K562 (cell line): Measurements from ENCODE around the gene DLX2. TPM values are rescaled to one million over a fixed set of nuclear protein-coding genes. Genes with fewer than 3 reads are reported as not detected.
A peak's percentile ranks its signal among the peaks of the same experiment; 100 is the strongest.

Experiments
- ATAC-seq: fragments of 200-7000 bp; cut with Tn5 transposase; 3 replicates; pipeline ENCODE4 v1.9.1; 2020; ENCODE audit warnings: moderate library complexity
- BruUV-seq: library from RNA; stranded (reverse); fragments of 400-500 nt; replicated peaks from 2 replicates; lab custom pipeline; 2021; lab: Mats Ljungman, UMichigan
- CTCF ChIA-PET: fragments of 300-600 bp; formaldehyde crosslinking; extraction: SDS; loops from one replicate; lab custom pipeline; 2021; ENCODE audit warnings: low intra/inter-chr PET ratio; lab: Yijun Ruan, JAX
- POLR2A ChIA-PET: fragments of 300-600, 350-650 bp; sonication (Branson Sonifier 250); formaldehyde crosslinking; extraction: SDS; loops from one replicate; lab custom pipeline; 2021; ENCODE audit warnings: antibody characterized with exemption, inconsistent platforms; lab: Yijun Ruan, JAX
- DNase-seq, 4 experiments: peaks; one replicate each; pipeline versions ENCODE4 v3.0.0 to v3.0.0-alpha.2; 2011 to 2018; ENCODE audit warnings: low spot score in 3 of 4, mixed read lengths in 3 of 4; ENCODE audit errors: extremely low read depth in 1 of 4
- FAIRE-seq: peaks from 2 replicates; lab custom pipeline; 2011; peaks lifted over from hg19 to GRCh38; lab: Jason Lieb, UNC
- H2AFZ ChIP-seq: 2 replicates; pipeline ENCODE4 v1.6.0; 2011; ENCODE audit warnings: low read depth, low read length, control low read depth, inconsistent platforms
- H3K27ac ChIP-seq: fragments of 200-600 bp; 3 replicates; pipeline ENCODE4 v1.8.0; 2011; ENCODE audit warnings: low read depth, mild to moderate bottlenecking, control low read depth, inconsistent platforms, low read length, moderate library complexity, mixed read lengths; ENCODE audit errors: extremely low read depth
- H3K27me3 ChIP-seq, 2 experiments: fragments of 300-600 bp in 1 of 2; 2 replicates in 1 of 2; 3 replicates in 1 of 2; pipeline versions ENCODE4 v1.6.0 to v1.8.0; 2011; ENCODE audit warnings: inconsistent platforms in 2 of 2, low read length in 2 of 2, mild to moderate bottlenecking in 1 of 2, mixed read lengths in 1 of 2, moderate library complexity in 1 of 2; ENCODE audit not compliant: control insufficient read depth in 2 of 2, insufficient read depth in 2 of 2
- H3K36me3 ChIP-seq: fragments of 300-600 bp; 3 replicates; pipeline ENCODE4 v1.8.0; 2011; ENCODE audit warnings: mild to moderate bottlenecking, low read length, inconsistent platforms; ENCODE audit not compliant: control insufficient read depth, insufficient read depth
- H3K4me1 ChIP-seq, 2 experiments: fragments of 200-600 bp in 1 of 2; replicated peaks in 1 of 2; 2 replicates in 1 of 2; 3 replicates in 1 of 2; pipeline versions ENCODE4 v1.5.1 to v1.8.0; 2011; ENCODE audit warnings: inconsistent platforms in 2 of 2, low read length in 2 of 2, mild to moderate bottlenecking in 1 of 2, mixed read lengths in 1 of 2, moderate library complexity in 1 of 2; ENCODE audit not compliant: control insufficient read depth in 2 of 2, insufficient read depth in 2 of 2
- H3K4me2 ChIP-seq: 2 replicates; pipeline ENCODE4 v1.6.1; 2011; ENCODE audit warnings: low read length, control low read depth, inconsistent platforms, mixed read lengths; ENCODE audit not compliant: insufficient read depth
- H3K4me3 ChIP-seq: fragments of 200-600 bp; sonication (generic), shearing (Covaris generic); 2 replicates; pipeline ENCODE4 v1.5.1; 2016; ENCODE audit warnings: control low read depth, inconsistent platforms
- H3K79me2 ChIP-seq: fragments of 200-600 bp; 3 replicates; pipeline ENCODE4 v1.8.0; 2011; ENCODE audit warnings: low read length, inconsistent platforms; ENCODE audit not compliant: control insufficient read depth, insufficient read depth
- H3K9ac ChIP-seq, 2 experiments: 2 replicates each; pipeline versions ENCODE4 v1.6.0 to v1.6.1; 2011; ENCODE audit warnings: low read depth in 2 of 2, low read length in 2 of 2, control low read depth in 1 of 2, inconsistent platforms in 1 of 2, mild to moderate bottlenecking in 1 of 2, mixed read lengths in 1 of 2; ENCODE audit not compliant: insufficient read depth in 1 of 2
- H3K9me1 ChIP-seq: one replicate; pipeline ENCODE4 v1.6.0; 2011; ENCODE audit warnings: inconsistent platforms, mild to moderate bottlenecking, low read length, moderate library complexity; ENCODE audit not compliant: control insufficient read depth, insufficient read depth
- H3K9me3 ChIP-seq: replicated peaks from 2 replicates; pipeline ENCODE4 v1.5.1; 2011; ENCODE audit warnings: low read depth, low read length, inconsistent platforms; ENCODE audit not compliant: control insufficient read depth, insufficient read depth
- H4K20me1 ChIP-seq: replicated peaks from 2 replicates; pipeline ENCODE4 v1.6.1; 2011; ENCODE audit warnings: low read length, inconsistent platforms, mixed read lengths; ENCODE audit not compliant: control insufficient read depth, insufficient read depth
- CHD1 ChIP-seq: fragments of 200-600 bp; sonication (generic); IDR thresholded peaks from one replicate; pipeline ENCODE4 v1.6.1; 2012; ENCODE audit warnings: mild to moderate bottlenecking, moderate library complexity, low read length, inconsistent platforms
- EP400 ChIP-seq: fragments of 450-650 bp; IDR thresholded peaks from 2 replicates; pipeline ENCODE4 v1.6.1; 2017; ENCODE audit warnings: antibody characterized with exemption, mild to moderate bottlenecking, moderate library complexity
- GATAD2B ChIP-seq: fragments of 450-650 bp; IDR thresholded peaks from 2 replicates; pipeline ENCODE4 v1.6.1; 2017; ENCODE audit warnings: mild to moderate bottlenecking, borderline replicate concordance
- HDGF ChIP-seq: fragments of 450-650 bp; IDR thresholded peaks from 2 replicates; pipeline ENCODE4 v1.6.1; 2016
- MTA2 ChIP-seq: fragments of 450-650 bp; IDR thresholded peaks from 2 replicates; pipeline ENCODE4 v1.6.1; 2016; ENCODE audit warnings: low read depth
- MTF1 ChIP-seq: fragments of 250-450 bp; sonication (Bioruptor Pico); IDR thresholded peaks from 2 replicates; pipeline ENCODE4 v1.9.0; 2021; ENCODE audit warnings: moderate library complexity, mild to moderate bottlenecking, inconsistent platforms, borderline replicate concordance
- MYC ChIP-seq, 2 experiments: fragments of 250-450 bp in 1 of 2; sonication (Bioruptor Pico) in 1 of 2; IDR thresholded peaks; 2 replicates each; pipeline versions ENCODE4 v1.5.1 to v1.6.1; 2012 to 2021; ENCODE audit warnings: low read depth in 2 of 2, borderline replicate concordance in 1 of 2, improper control_type of control experiment in 1 of 2, low read length in 1 of 2, mild to moderate bottlenecking in 1 of 2, moderate library complexity in 1 of 2
- NONO ChIP-seq, 2 experiments: fragments of 200-400 bp in 1 of 2; fragments of 450-650 bp in 1 of 2; formaldehyde crosslinking in 1 of 2; IDR thresholded peaks; 2 replicates each; pipeline ENCODE4 v1.6.1; 2017; ENCODE audit warnings: low read depth in 2 of 2, mild to moderate bottlenecking in 2 of 2, moderate library complexity in 2 of 2, low read length in 1 of 2
- POLR2G ChIP-seq: fragments of 200-400 bp; formaldehyde crosslinking; IDR thresholded peaks from 2 replicates; pipeline ENCODE4 v1.6.1; 2017; ENCODE audit warnings: low read depth, mild to moderate bottlenecking, antibody characterized with exemption, low read length, moderate library complexity
- POLR2H ChIP-seq: IDR thresholded peaks from 2 replicates; pipeline ENCODE4 v1.6.1; 2016; ENCODE audit warnings: missing genetic modification characterization, low read depth, mild to moderate bottlenecking, control low read depth, missing compliant biosample characterization, moderate library complexity
- RBM14 ChIP-seq: fragments of 200-400 bp; formaldehyde crosslinking; IDR thresholded peaks from 2 replicates; pipeline ENCODE4 v1.6.1; 2018; ENCODE audit warnings: low read depth, mild to moderate bottlenecking, low read length, moderate library complexity, borderline replicate concordance; ENCODE audit not compliant: insufficient read depth
- RBM34 ChIP-seq: fragments of 200-400 bp; formaldehyde crosslinking; IDR thresholded peaks from 2 replicates; pipeline ENCODE4 v1.6.1; 2018; ENCODE audit warnings: low read length, borderline replicate concordance; ENCODE audit not compliant: insufficient read depth
- RCOR1 ChIP-seq, 2 experiments: IDR thresholded peaks; 2 replicates each; pipeline ENCODE4 v1.6.1; 2012; ENCODE audit warnings: low read depth in 2 of 2, low read length in 2 of 2, borderline replicate concordance in 1 of 2, improper control_type of control experiment in 1 of 2
- STAG1 ChIP-seq: sonication (generic); formaldehyde crosslinking; IDR thresholded peaks from 2 replicates; pipeline ENCODE4 v1.5.0; 2020; ENCODE audit warnings: missing genetic modification reagents, borderline replicate concordance
- ZNF175 ChIP-seq: fragments of 200-800 bp; sonication (Bioruptor generic); IDR thresholded peaks from 2 replicates; pipeline ENCODE4 v1.6.1; 2016; ENCODE audit warnings: low read depth, mild to moderate bottlenecking, missing genetic modification characterization, missing compliant biosample characterization
- ZNF23 ChIP-seq: fragments of 250-450 bp; sonication (Bioruptor Pico); IDR thresholded peaks from 2 replicates; pipeline ENCODE4 v1.4.0; 2020; ENCODE audit warnings: mild to moderate bottlenecking
- WGBS: fragments of 100-300 bp; shearing (Covaris generic); methylation state at CpG from one replicate; pipeline ENCODE4 v1.1.6; 2016; ENCODE audit warnings: low coverage, mixed read lengths; ENCODE audit not compliant: insufficient coverage; ENCODE audit errors: missing lambda C conversion rate; 5-methylcytosine and 5-hydroxymethylcytosine counted together
- in situ Hi-C: fragments of 300-500 bp; cut with MboI; formaldehyde crosslinking; loops from 4 replicates; pipeline ENCODE4 v1.15.0; 2018; ENCODE audit warnings: inconsistent platforms, mixed read lengths
- intact Hi-C: fragments of 100-400 bp; cut with micrococcal nuclease; formaldehyde crosslinking; loops from 2 replicates; pipeline ENCODE4 v1.14.2; 2022
- polyA plus RNA-seq, 8 experiments: library from polyadenylated mRNA; depleted of rRNA in 4 of 8; stranded (reverse) in 5 of 8; unstranded in 3 of 8; fragments of >200 nt; fragmentation: Nextera tagmentation in 2 of 8; fragmentation: Illumina TruSeq in 1 of 8; extraction: Ambion mirVana in 2 of 8; extraction: Trizol in 1 of 8; gene quantifications; 2 replicates each; pipeline versions ENCODE4 v1.2.1 to v1.2.3, GENCODE V29; 2011 to 2014; ENCODE audit warnings: inconsistent platforms in 1 of 8, missing spikeins in 1 of 8
- total RNA-seq, 7 experiments: library from RNA; depleted of rRNA in 6 of 7; stranded (reverse); fragments of >200 nt in 6 of 7; fragmentation: Illumina TruSeq in 2 of 7; extraction: Trizol in 2 of 7; gene quantifications; 2 replicates each; pipeline versions ENCODE4 v1.2.1 to v1.2.3, GENCODE V29; 2011 to 2021; ENCODE audit warnings: low replicate concordance in 1 of 7

The DLX2 gene
- total and polyA plus RNA-seq, 9 of the 15 experiments (the other 6 are each of a cell fraction or from before 2014, with no cell fraction given): 0.14 to 4.3 (median 0.86) TPM

DNA sequence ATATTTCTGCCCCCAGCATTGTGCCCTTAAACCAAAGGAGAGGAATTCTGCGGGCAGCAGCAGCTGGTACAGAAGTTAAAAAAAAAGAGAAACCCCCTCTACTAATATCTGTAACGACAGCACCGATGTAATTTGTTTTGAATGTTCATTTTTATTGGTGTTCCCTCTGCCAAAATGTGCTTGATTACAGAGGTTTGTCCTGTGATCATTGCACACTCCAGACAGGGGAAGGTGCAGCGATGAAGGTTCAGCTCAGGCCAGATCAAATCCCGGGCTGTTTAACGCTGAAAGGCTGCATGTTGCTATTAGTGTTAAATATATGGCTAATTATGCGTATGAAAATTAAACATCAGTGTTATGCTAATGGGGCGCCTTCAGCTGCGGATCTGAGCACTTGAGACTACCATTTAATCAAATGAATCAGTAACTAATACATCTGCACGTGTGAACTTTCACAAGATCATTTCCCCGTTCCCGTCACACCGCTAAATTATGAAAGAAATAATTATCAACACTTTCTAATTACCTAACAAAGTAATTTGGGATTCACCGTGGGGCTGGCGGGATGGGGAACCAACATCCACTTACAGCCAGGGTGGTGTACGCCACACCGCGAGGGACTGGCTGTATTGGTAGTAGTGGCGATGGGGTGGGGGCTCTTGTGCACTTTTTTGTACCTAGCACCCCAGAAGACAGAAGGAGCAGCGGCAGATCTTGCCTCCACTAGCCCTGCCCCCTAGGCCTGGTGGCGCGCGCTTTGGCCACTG is 18.9 kb downstream of the DLX2 start (continued):
- TF ChIP-seq RCOR1 (IDR thresholded peaks at IDR 0.05; ENCODE audit: borderline replicate concordance in 1 of 2, low read depth in 2 of 2, low read length in 2 of 2) (0 out of 4 replicates have a peak, but pooled peaks of 1 of the 2 experiments have one; percentile 33), GATAD2B (no peak), ZNF175 (no peak)

DNA sequence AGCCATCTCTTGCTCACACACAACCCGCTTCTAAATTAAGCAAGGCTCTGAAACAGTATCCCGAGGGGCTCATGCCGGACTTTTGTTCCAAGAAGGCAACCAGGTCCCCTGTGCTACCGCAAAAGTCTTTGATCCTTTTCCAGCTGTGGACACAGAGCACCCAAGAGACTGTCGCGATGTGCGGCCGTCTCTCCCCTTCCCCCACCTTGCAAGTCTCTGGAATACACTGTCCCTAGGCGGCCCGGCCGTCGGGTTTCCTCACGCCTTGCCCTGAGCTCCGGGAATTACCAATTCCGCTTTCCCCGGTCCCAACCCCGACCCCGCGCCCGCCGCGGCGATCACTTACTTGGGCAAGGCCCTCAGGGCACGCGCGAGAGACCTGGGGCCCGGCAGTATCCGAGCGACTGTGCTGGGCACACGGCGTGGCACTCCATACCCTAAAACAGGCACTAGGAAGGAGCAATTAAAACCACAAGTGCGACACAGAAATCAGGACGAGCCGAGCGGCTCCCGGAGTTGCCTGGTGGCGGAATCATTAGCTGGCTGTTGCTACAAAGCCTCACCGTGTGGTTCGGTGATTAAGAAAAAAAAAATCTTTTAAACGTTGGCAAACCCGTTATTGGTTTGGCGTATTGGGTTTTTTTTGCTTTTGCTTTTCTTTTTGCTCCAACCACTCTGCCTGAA is 19.6 kb downstream of the DLX2 start:
- ATAC-seq (no peak), FAIRE-seq (no peak), DNase-seq (no peak)
- H3K79me2 ChIP-seq: peaks cover 8% of the 10 kb centered on the region; the same call in 2 of the 3 replicates
- ChIA-PET CTCF (no interaction called here), POLR2A (interaction anchor here (0.6 to 1.4 kb wide), 2 partner anchors 17 to 22 kb away, joined by 3 read pairs; no protein-coding TSS in a partner anchor)
- H3K4me2 ChIP-seq: no peak overlapping the region
- no peaks in the 10 kb centered on the region for H3K27me3 ChIP-seq
- H3K36me3 ChIP-seq: peaks cover 14% of the 10 kb centered on the region; the same call in 1 of the 3 replicates
- no peaks in the 10 kb centered on the region for H3K9me1 ChIP-seq
- H3K27ac ChIP-seq: no peak overlapping the region
- 97% methylated on average over 31 of the region's 42 CpGs for WGBS
- H4K20me1 ChIP-seq: no peaks in the 10 kb centered on the region
- peaks cover 7 to 43% of the 10 kb centered on the region in 2 experiments; a peak in 4 of 5 replicates for H3K4me1 ChIP-seq
- BruUV-seq: no TSS peak
- no peak overlapping the region for H3K9ac ChIP-seq
- intact Hi-C loops: no loop called here
- no peak overlapping the region for H2AFZ ChIP-seq
- in situ Hi-C loops: no loop called here
- no peak overlapping the region for H3K4me3 ChIP-seq
- H3K9me3 ChIP-seq: 0 out of 2 replicates have a peak, but pooled peaks cover 3% of the 10 kb centered on the region
- TF ChIP-seq ZNF23 (no peak), MTA2 (no peak), POLR2H (no peak), STAG1 (no peak), POLR2G (peak; percentile 43; the same call in 1 of the 2 replicates), MYC (IDR thresholded peaks at IDR 0.05; ENCODE audit: low read depth, low read length) (no peak), MYC (CRISPR knock-in tag; IDR thresholded peaks at IDR 0.05; ENCODE audit: borderline replicate concordance, low read depth) (no peak), MTF1 (no peak), HDGF (no peak), NONO (IDR thresholded peaks at IDR 0.05; ENCODE audit: low read depth in 2 of 2, low read length in 1 of 2) (no peak), RBM34 (no peak), RBM14 (no peak), EP400 (no peak), CHD1 (no peak)
